ENCODE data around the gene COBLL1.
"Not testable (repeated sequence)": the region's sequence is repeated elsewhere in the genome, so short reads cannot be mapped to it uniquely, and the experiment has no call there.

Gene COBLL1, protein sequence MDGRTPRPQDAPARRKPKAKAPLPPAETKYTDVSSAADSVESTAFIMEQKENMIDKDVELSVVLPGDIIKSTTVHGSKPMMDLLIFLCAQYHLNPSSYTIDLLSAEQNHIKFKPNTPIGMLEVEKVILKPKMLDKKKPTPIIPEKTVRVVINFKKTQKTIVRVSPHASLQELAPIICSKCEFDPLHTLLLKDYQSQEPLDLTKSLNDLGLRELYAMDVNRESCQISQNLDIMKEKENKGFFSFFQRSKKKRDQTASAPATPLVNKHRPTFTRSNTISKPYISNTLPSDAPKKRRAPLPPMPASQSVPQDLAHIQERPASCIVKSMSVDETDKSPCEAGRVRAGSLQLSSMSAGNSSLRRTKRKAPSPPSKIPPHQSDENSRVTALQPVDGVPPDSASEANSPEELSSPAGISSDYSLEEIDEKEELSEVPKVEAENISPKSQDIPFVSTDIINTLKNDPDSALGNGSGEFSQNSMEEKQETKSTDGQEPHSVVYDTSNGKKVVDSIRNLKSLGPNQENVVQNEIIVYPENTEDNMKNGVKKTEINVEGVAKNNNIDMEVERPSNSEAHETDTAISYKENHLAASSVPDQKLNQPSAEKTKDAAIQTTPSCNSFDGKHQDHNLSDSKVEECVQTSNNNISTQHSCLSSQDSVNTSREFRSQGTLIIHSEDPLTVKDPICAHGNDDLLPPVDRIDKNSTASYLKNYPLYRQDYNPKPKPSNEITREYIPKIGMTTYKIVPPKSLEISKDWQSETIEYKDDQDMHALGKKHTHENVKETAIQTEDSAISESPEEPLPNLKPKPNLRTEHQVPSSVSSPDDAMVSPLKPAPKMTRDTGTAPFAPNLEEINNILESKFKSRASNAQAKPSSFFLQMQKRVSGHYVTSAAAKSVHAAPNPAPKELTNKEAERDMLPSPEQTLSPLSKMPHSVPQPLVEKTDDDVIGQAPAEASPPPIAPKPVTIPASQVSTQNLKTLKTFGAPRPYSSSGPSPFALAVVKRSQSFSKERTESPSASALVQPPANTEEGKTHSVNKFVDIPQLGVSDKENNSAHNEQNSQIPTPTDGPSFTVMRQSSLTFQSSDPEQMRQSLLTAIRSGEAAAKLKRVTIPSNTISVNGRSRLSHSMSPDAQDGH
- total RNA-seq: 0.10 to 0.79 reads per million in 2 donors

DNA sequence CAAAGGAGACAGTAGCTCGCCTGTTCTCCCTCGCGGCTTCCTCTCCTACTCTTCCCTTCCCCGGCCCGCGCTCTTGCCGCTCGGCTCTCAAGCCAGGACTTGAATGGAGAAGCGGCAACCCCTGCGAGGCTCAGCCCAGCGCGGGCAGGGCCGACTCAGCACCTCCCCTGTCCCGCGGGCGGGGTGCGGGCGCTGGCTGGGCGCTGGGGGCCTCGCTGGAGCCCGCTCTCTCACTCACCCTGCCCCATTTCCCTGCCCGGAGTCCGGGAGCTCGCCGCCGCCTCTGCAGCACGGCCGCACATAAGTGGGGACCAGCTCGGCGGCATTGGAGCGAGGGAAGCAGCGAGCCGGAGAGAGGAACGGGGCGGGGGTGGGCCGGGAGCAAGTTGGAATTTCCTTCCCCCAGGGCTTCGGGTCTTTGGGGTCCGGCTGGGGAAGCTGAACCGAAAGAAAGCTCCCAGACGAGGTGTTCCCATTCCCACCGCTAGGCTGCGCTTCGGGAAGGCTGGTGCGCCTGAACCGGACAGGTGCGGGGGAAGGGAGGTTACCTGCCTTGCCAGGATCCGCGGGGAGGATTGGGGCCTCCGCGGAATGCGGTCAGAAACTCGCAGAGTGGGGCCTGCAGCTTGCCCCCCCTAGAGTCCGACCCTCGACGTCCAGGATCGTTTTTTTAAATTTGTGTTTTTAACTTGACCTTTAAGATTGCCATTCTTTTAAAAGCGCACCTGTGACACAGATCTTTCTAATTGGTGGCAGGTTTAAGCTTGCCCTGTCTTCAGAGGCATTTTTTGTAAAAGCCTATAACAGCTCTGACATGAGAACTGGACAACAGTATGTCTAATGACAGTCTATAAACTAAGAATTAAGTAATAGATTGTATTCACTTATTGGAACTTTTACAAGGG lies at the start of gene COBLL1:
Gene COBLL1, minus strand, starts transcription at position 105 of the 905 bp plus-strand sequence. CDS start 627 bp downstream, outside the sequence.
- DNase-seq: peak; percentile 6

GRCh38 chr2:164890544-164890943 lies 48.9 kb upstream of the COBLL1 start:
- no peak for DNase-seq

- DNase-seq: no peak
Observed at GRCh38 chr2:164888592-164888991, 47.0 kb upstream of the COBLL1 start.

DNA sequence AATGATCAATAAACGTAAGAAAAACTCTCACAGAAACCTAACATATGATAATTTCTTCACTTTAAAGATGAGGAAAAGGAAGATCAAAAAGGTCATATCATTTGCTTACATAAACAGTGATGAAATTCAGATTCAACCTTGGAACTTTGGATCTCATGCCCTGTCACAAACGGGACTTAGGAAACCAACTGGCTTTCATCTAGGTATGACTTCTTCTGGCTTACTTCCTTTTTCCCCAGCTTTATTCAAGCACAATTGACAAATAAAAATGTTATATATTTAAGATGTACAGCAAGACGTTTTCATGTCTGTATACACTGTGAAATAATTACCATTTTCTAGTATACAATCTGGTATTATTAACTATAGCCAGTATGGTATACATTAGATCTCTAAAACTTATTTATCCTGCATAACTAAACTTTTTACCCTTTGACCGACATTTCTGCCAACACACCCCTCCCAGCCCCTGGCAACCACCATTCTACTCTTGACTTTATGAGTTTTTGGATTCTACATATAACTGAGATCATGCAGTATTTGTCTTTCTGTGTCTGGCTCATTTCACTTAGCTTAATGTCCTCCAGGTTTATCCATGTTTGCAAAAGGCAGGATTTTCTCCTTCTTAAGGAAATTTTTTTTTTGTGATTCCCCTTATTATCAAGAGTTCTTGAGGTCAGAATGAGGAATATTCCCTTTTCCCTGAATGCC lies 46.0 kb upstream of the COBLL1 start:
- DNase-seq: no peak

GRCh38 chr2:164882276-164882675 lies 40.7 kb upstream of the COBLL1 start:
- no peak for DNase-seq

DNA sequence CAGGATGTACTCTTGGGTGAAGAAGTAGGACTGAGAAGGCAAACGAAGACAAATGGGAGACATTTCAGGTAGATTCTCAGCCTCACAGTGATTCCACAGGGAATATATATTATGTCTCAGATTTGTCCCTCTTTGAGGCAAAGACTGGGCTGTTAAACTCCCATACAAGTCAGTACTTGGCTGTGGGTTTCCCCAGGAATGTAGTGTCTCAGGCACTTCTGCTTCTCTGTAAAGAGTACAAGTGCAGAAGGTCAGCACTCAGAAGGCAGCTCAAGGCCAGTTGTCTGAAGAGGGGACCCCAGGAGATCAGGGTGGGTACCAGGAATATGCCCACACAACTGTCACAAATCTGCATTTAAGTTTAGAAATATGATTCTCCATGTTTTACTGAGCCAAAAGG lies 39.9 kb upstream of the COBLL1 start:
- DNase-seq: no peak

DNA sequence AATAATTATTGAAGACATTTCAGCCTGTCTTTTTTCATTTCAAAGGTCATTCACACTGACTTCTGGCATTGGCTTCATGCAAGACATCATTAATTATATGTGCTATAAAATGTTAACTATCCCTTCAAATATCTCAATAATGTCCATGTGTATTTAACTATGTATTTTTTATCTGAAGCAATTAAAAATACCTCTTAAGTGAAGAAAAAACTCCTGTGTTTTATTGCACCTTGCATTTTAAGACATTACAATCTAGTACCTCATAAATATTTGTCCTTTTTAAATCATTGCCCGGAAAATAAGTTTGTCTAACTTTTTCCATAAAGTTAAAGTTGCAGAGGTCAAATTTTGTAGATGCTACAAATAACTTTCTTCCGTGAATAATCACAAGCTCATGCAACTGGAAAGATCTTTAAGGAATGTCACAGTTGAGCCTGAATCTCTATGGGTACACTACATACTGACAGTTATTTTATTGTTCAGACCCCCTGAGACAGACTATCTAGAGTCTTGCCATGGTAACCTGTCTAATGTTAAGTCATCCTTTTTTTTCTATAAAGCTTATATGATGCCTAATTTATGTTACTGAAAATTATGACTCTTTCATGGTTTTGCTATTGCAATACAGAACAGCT lies 38.4 kb upstream of the COBLL1 start:
- no peak for DNase-seq

GRCh38 chr2:164877927-164878326 lies 36.3 kb upstream of the COBLL1 start:
- no peak for DNase-seq

DNA sequence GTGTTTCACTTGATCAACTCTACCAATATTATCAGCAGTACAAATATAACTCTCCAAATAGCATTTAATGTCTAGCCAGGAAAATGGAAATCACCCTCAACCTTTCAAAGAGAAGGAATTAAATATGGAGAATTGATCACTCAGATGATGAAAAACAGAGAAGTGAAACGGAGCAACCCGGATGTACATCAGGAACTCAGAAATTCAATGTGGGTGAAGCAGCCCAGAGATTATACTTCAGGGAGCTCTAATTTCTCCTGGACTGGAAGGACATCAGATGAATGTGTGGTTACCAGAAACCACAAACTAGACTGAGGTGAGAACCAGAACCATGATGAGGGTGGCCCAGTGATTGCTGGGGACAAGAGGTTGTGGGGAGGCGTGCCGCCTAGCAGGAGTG lies 35.5 kb upstream of the COBLL1 start:
- DNase-seq: no peak

DNA sequence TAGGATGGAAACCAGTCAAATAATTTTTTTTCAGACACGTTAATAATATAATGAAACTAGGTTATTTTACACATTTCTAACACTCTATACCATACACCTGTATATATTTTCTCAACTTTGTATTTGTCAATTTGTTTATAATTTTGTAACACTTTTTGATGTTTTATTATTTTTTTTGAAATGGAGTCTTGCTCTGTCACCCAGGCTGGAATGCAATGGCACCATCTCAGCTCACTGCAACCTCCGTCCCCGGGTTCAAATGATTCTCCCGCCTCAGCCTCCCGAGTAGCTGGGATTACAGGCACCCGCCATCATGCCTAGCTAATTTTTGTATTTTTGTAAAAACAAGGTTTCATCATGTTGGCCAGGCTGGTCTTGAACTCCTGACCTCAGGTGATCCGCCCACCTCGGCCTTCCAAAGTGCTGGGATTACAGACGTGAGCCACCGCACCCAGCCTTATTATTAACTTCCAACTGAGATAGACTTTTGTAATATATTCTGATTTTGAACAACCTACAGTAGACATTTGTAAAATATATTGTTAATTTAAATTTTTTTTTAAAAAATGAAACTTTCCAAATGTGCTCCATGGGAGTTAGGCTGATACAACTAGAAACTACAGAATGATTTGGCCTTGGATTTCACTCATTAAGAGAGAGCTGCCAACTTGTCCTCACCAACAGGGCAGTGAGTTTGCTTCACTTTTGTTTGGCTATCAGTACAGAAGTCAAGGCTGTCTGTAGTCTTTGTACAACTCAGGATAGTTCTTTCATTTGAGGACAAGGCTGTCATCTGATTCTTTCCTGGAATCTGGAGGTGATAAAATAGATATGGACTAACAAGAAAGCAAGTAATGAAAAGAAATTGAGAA lies 33.9 kb upstream of the COBLL1 start:
- no peak for DNase-seq

GRCh38 chr2:164873210-164873908 lies 31.7 kb upstream of the COBLL1 start:
- no peak for DNase-seq

GRCh38 chr2:164871404-164871803 lies 29.8 kb upstream of the COBLL1 start:
- DNase-seq: no peak

GRCh38 chr2:164869420-164869772 lies 27.8 kb upstream of the COBLL1 start:
- no peak for DNase-seq

DNA sequence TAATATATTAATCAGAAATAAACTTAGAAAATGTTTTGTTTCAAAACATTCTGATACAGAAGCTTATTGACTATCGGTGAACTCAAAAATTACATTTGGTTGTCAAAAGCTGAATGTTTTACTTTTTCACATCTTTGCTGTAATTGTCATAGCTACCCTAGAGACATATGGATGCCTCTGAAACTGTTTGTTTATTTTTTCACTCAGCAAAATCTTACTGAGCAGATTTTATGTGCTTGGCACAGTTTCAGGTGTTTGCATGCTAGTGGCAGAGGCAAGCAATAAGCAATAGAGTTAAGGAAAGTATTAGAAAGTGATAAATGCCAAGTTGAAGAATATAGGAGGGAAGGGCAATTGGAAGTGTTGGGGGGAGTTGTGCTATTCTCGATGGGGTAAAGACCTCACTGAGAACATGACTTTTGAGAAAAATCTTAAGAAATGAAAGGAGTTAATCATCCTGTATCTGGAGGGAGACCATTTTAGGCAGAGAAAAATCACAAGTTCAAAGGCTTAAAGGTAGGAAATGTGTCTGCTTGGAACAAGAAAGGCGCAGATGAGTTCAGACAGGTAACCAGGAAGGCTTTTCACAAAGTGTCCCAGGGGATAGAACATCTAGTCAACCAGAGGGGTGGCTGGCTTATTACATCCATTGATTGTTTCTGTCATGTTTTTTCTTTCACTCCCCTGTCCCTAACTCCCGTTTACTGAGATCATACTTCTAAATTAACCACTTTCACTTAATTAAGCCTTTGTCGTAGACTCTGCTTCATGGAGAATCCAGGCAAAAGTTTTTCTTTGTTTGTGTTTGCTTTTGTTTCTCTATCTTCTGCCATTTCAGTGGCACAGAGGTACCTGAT lies 27.2 kb upstream of the COBLL1 start:
- DNase-seq: no peak

DNA sequence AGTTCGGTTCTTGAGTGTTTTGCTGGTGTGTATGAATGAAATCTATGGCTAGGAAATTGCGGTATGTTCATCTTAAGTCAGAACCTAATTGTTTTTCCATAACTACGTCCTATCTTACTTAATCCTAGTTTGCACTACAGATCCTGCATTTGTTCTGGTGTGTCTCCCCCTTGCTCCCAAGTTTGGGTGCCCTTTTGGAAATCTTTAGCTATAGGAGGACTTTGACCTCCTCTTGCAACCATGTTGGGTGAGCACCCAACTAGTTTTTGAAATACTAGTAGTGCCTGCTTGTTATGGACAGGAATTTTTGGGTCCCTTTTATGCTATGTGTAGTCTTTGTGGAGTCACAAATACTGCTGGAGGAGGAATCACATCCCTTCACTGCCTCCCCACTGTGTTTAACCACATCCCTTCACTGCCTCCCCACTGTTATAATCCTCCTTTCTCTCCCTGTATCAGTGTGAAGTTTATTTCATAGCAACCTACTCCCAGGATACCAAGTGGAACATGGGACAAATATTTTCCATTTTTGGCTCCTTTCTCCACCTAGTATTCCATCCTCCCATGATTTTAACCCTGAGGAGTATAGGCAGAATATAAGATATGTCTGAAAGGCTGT lies 26.3 kb upstream of the COBLL1 start:
- no peak for DNase-seq

GRCh38 chr2:164866381-164866780 lies 24.8 kb upstream of the COBLL1 start:
- DNase-seq: not testable (repeated sequence)

DNA sequence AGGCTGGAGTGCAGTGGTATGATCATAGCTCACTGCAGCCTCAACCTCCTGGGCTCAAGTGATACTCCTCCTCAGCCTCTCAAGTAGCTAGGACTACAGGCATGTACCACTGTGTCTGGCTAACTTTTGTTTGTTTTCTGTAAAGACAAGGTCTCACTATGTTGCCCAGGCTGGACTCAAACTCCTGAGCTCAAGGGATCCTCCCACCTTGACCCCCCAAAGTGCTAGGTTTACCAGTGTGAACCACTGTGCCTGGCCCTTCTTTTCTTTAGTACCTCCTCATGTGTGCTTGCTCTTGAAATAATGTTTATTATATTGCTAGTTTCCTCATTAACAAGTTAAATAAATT lies 19.0 kb upstream of the COBLL1 start:
- DNase-seq: no peak
